ENCODE data around the gene CNBP. TPM values are rescaled to one million over a fixed set of nuclear protein-coding genes. Genes with fewer than 3 reads are reported as not detected.
"Not testable (repeated sequence)": the region's sequence is repeated elsewhere in the genome, so short reads cannot be mapped to it uniquely, and the experiment has no call there.

Gene CNBP
- polyA plus RNA-seq, 1 experiment, result 305 TPM

GRCh38 chr3:129187857-129188256 is 4.2 kb upstream of the CNBP start:
- CTCF ChIA-PET, result interaction anchor here (1.3 to 3.2 kb wide), 2 partner anchors 26 to 58 kb away, joined by 3 to 25 read pairs; no protein-coding TSS in a partner anchor
- no peaks in the 10 kb centered on the region; the same call in 1 of the 2 replicates for H3K9me3 ChIP-seq (ENCODE audit: control insufficient read depth, insufficient read depth, low read length)
- H3K27me3 ChIP-seq (ENCODE audit: control insufficient read depth, insufficient read depth, low read length), result no peaks in the 10 kb centered on the region
- no peak overlapping the region for H3K4me3 ChIP-seq (ENCODE audit: low read depth, low read length)
- POLR2A ChIA-PET, result no interaction called here
- H3K27ac ChIP-seq (ENCODE audit: low read depth, low read length), result no peak overlapping the region
- no peak for TF ChIP-seq CTCF (IDR thresholded peaks at IDR 0.05; ENCODE audit: low read depth, low read length)
- no peak for DNase-seq (ENCODE audit: low read depth, low spot score)

DNA sequence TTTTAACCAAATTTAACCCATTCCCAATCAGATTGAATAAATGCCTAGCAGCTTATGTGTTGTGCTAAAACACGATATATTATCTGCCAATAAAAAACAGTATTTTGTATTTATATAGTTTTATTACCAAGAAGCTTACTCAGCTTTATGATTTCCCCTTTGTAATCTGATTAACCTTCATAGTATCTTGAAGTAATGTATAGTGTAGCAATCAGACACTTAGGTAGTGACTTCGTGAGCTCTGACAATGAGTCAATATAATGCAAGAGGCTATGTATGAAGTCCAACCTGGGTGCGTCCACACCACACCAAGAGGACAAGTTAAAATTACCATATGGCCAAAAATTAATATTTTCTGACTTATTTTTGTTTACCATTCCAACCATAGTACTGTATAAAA is 2.1 kb upstream of the CNBP start:
- Histone ChIP-seq H3K27me3 (ENCODE audit: control insufficient read depth, insufficient read depth, low read length) (no peaks in the 10 kb centered on the region), H3K9me3 (ENCODE audit: control insufficient read depth, insufficient read depth, low read length) (no peaks in the 10 kb centered on the region; the same call in 1 of the 2 replicates), H3K27ac (ENCODE audit: low read depth, low read length) (no peak overlapping the region), H3K4me3 (ENCODE audit: low read depth, low read length) (no peak overlapping the region)
- CTCF ChIA-PET, result interaction anchor here (0.9 to 3.2 kb wide), 8 partner anchors 18 to 216 kb away, joined by 3 to 25 read pairs (median 4); a partner anchor contains a TSS
- TF ChIP-seq CTCF (IDR thresholded peaks at IDR 0.05; ENCODE audit: low read depth, low read length), result no peak
- POLR2A ChIA-PET, result interaction anchor here (0.8 kb wide), 1 partner anchor 68 kb away, joined by 4 read pairs; no protein-coding TSS in a partner anchor
- DNase-seq (ENCODE audit: low read depth, low spot score), result no peak

DNA sequence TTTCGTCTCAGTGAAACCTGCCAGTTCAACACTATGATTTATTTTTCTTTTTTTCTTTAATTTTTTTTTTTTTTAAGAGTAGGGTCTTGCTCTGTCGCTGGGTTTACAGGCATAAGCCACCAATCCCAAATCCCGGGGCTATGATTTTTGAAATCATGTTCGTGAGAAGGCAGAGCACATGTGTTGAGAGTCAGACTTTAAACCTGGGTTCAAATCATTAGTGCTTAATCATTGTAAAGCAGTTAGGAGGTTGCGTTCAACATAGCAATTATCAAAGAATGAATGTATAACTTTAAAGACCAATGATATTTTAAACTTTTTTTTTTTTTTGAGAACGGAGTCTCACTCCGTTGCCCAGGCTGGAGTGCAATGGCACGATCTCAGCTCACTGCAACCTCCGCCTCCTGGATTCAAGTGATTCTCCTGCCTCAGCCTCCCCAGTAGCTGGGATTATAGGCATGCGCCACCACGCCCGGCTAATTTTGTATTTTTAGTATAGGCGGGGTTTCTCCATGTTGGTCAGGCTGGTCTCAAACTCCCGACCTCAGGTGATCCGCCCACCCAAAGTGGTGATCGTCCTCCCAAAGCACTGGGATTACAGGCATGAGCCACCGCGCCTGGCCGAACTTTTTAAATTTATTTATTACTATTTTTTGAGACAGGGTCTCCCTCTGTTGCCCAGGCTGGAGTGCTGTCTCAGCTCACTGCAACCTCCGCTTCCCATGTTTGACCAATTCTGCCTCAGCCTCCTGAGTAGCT is 1.3 kb upstream of the CNBP start:
- peak overlapping the region; percentile 80 for H3K4me3 ChIP-seq (ENCODE audit: low read depth, low read length)
- H3K27me3 ChIP-seq (ENCODE audit: control insufficient read depth, insufficient read depth, low read length); DNase-seq (ENCODE audit: low read depth, low spot score); H3K9me3 ChIP-seq (ENCODE audit: control insufficient read depth, insufficient read depth, low read length); H3K27ac ChIP-seq (ENCODE audit: low read depth, low read length): not testable (repeated sequence)
- ChIA-PET CTCF (interaction anchor here (0.9 to 3.2 kb wide), 7 partner anchors 17 to 215 kb away, joined by 3 to 25 read pairs (median 3); a partner anchor contains a TSS), POLR2A (interaction anchor here (0.7 kb wide), 1 partner anchor 443 kb away, joined by 6 read pairs; no protein-coding TSS in a partner anchor)

DNA sequence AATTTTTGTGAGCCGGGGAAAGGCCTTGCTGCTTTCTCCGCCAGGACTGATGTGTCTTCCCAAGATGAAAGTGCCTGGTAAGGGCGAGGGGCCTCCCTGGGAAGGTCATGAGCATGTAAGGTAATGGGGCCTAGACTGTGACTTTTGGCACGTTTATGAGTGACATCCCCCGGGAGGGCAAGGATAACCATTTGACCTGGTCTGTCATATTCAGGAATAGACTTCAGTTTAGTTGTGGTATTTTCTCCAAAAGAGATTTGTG is 631 bp upstream of the CNBP start:
- ChIA-PET CTCF (no interaction called here), POLR2A (interaction anchor here (0.5 to 1.6 kb wide), 10 partner anchors 12 to 95 kb away, joined by 3 to 12 read pairs (median 6); partner anchors contain the start of gene COPG1)
- Histone ChIP-seq H3K9me3 (ENCODE audit: control insufficient read depth, insufficient read depth, low read length) (no peaks in the 10 kb centered on the region; the same call in 1 of the 2 replicates), H3K27me3 (ENCODE audit: control insufficient read depth, insufficient read depth, low read length) (no peaks in the 10 kb centered on the region), H3K4me3 (ENCODE audit: low read depth, low read length) (peak overlapping the region; percentile 80), H3K27ac (ENCODE audit: low read depth, low read length) (peak overlapping the region; percentile 75)
- no peak for TF ChIP-seq CTCF (IDR thresholded peaks at IDR 0.05; ENCODE audit: low read depth, low read length)
- no peak for DNase-seq (ENCODE audit: low read depth, low spot score)

- no peak for TF ChIP-seq CTCF (IDR thresholded peaks at IDR 0.05; ENCODE audit: low read depth, low read length)
- H3K27ac ChIP-seq (ENCODE audit: low read depth, low read length), result peak overlapping the region; percentile 81
- no peaks in the 10 kb centered on the region; the same call in 1 of the 2 replicates for H3K9me3 ChIP-seq (ENCODE audit: control insufficient read depth, insufficient read depth, low read length)
- CTCF ChIA-PET, result interaction anchor here (2.8 to 4.9 kb wide), 2 partner anchors 21 to 63 kb away, joined by 19 to 24 read pairs; no protein-coding TSS in a partner anchor
- peak overlapping the region; percentile 96 for H3K4me3 ChIP-seq (ENCODE audit: low read depth, low read length)
- DNase-seq (ENCODE audit: low read depth, low spot score), result no peak
- no peaks in the 10 kb centered on the region for H3K27me3 ChIP-seq (ENCODE audit: control insufficient read depth, insufficient read depth, low read length)
- POLR2A ChIA-PET, result interaction anchor here (0.6 to 1.6 kb wide), 9 partner anchors 13 to 67 kb away, joined by 3 to 12 read pairs (median 5); partner anchors contain the start of genes COPG1 and RAB43
Measured at GRCh38 chr3:129182390-129183185, 1.1 kb downstream of the CNBP start.

All from AG04450 (cell line).